A549 (cell line): ENCODE measurements around the gene SND1. TPM values are rescaled to one million over a fixed set of nuclear protein-coding genes. Genes with fewer than 3 reads are reported as not detected.

Experiments
- ATAC-seq, 2 experiments: fragments of 200-7000 bp in 1 of 2; fragments of >200 bp in 1 of 2; cut with Nextera tagmentation in 1 of 2; cut with Tn5 transposase in 1 of 2; 3 replicates each; pipeline versions ENCODE4 v1.8.0 to v1.9.1; 2018 to 2020; ENCODE audit warnings: mild to moderate bottlenecking in 1 of 2, moderate library complexity in 1 of 2
- CTCF ChIA-PET: fragments of 300-600 bp; sonication (Branson Sonifier 250); formaldehyde crosslinking; extraction: SDS; loops from one replicate; lab custom pipeline; 2021; ENCODE audit warnings: antibody characterized with exemption, inconsistent platforms; lab: Yijun Ruan, JAX
- POLR2A ChIA-PET: fragments of 350-600 bp; formaldehyde crosslinking; extraction: SDS; loops from one replicate; lab custom pipeline; 2021; ENCODE audit warnings: antibody characterized with exemption, inconsistent platforms; lab: Yijun Ruan, JAX
- DNase-seq, 2 experiments: peaks; one replicate each; pipeline versions ENCODE4 v3.0.0 to v3.0.0-alpha.2; 2011 to 2016; ENCODE audit warnings: low read depth in 1 of 2, low spot score in 1 of 2
- FAIRE-seq: peaks from 2 replicates; lab custom pipeline; 2011; peaks lifted over from hg19 to GRCh38; lab: Jason Lieb, UNC
- H3K27ac ChIP-seq, 2 experiments: fragments of >200 bp; sonication (Bioruptor Twin); formaldehyde crosslinking; 3 replicates each; pipeline ENCODE4 v1.5.1; 2016 to 2017
- H3K4me1 ChIP-seq: fragments of >200 bp; sonication (Bioruptor Twin); formaldehyde crosslinking; 3 replicates; pipeline ENCODE4 v1.6.1; 2016
- H3K4me2 ChIP-seq: fragments of >200 bp; sonication (Bioruptor Twin); formaldehyde crosslinking; 3 replicates; pipeline ENCODE4 v1.6.1; 2016
- H3K4me3 ChIP-seq: fragments of >200 bp; sonication (Bioruptor Twin); formaldehyde crosslinking; 3 replicates; pipeline ENCODE4 v1.5.1; 2016
- H3K9me3 ChIP-seq: fragments of >200 bp; sonication (Bioruptor Twin); formaldehyde crosslinking; 3 replicates; pipeline ENCODE4 v1.6.1; 2016
- CEBPB ChIP-seq, 2 experiments: fragments of >200 bp in 1 of 2; sonication (Bioruptor Twin) in 1 of 2; formaldehyde crosslinking in 1 of 2; IDR thresholded peaks; 2 replicates each; pipeline ENCODE4 v1.6.1; 2012 to 2016
- CHD4 ChIP-seq: fragments of 200-600 bp; sonication (generic); IDR thresholded peaks from 2 replicates; pipeline ENCODE4 v1.6.1; 2016; ENCODE audit warnings: antibody characterized with exemption, mild to moderate bottlenecking, borderline replicate concordance
- CTCF ChIP-seq: fragments of >200 bp; sonication (Bioruptor Twin); formaldehyde crosslinking; IDR thresholded peaks from 3 replicates; pipeline ENCODE4 v1.5.1; 2016
- EHF ChIP-seq: fragments of 250-450 bp; sonication (Bioruptor Pico); IDR thresholded peaks from 2 replicates; pipeline ENCODE4 v1.5.0; 2020; ENCODE audit warnings: mild to moderate bottlenecking
- ESRRA ChIP-seq: fragments of 150-350 bp; IDR thresholded peaks from 2 replicates; pipeline ENCODE4 v1.6.1; 2014; ENCODE audit warnings: mild to moderate bottlenecking, low read length, borderline replicate concordance
- FOSB ChIP-seq: fragments of 250-450 bp; sonication (Bioruptor Pico); IDR thresholded peaks from 2 replicates; pipeline ENCODE4 v1.5.0; 2020; ENCODE audit warnings: mild to moderate bottlenecking, moderate library complexity
- HDAC2 ChIP-seq: fragments of 200-600 bp; sonication (generic); IDR thresholded peaks from 2 replicates; pipeline ENCODE4 v1.6.1; 2016
- HEYL ChIP-seq: fragments of 250-450 bp; sonication (Bioruptor Pico); IDR thresholded peaks from 2 replicates; pipeline ENCODE4 v1.8.0; 2021; ENCODE audit warnings: mild to moderate bottlenecking, moderate library complexity
- HOXB13 ChIP-seq: fragments of 250-450 bp; sonication (Bioruptor Pico); IDR thresholded peaks from 2 replicates; pipeline ENCODE4 v1.5.0; 2020; ENCODE audit warnings: low read depth, mild to moderate bottlenecking, moderate library complexity
- HOXB5 ChIP-seq: fragments of 250-450 bp; sonication (Bioruptor Pico); IDR thresholded peaks from 2 replicates; pipeline ENCODE4 v1.5.0; 2020; ENCODE audit warnings: mild to moderate bottlenecking, moderate library complexity
- JUN ChIP-seq, 2 experiments: fragments of >200 bp; sonication (Bioruptor Twin); formaldehyde crosslinking; IDR thresholded peaks; 2 replicates in 1 of 2; 3 replicates in 1 of 2; pipeline ENCODE4 v1.6.1; 2016 to 2017
- KDM1A ChIP-seq: fragments of 200-600 bp; sonication (generic); IDR thresholded peaks from 2 replicates; pipeline ENCODE4 v1.6.1; 2016; ENCODE audit warnings: low read depth, mild to moderate bottlenecking
- KDM5A ChIP-seq: fragments of 200-600 bp; sonication (generic); IDR thresholded peaks from 2 replicates; pipeline ENCODE4 v1.6.1; 2016; ENCODE audit warnings: antibody characterized with exemption, mild to moderate bottlenecking
- MAFK ChIP-seq: fragments of 450-650 bp; IDR thresholded peaks from 2 replicates; pipeline ENCODE4 v1.6.1; 2014; ENCODE audit not compliant: partially characterized antibody
- MAX ChIP-seq: IDR thresholded peaks from 2 replicates; pipeline ENCODE4 v1.6.1; 2012
- NPAS2 ChIP-seq: fragments of 250-450 bp; sonication (Bioruptor Pico); IDR thresholded peaks from 2 replicates; pipeline ENCODE4 v1.8.0; 2022; ENCODE audit warnings: mild to moderate bottlenecking, moderate library complexity, borderline replicate concordance
- NR3C1 ChIP-seq: fragments of >200 bp; sonication (Bioruptor Twin); formaldehyde crosslinking; IDR thresholded peaks from 3 replicates; pipeline ENCODE4 v1.6.1; 2017
- PBX3 ChIP-seq: IDR thresholded peaks from 2 replicates; pipeline ENCODE4 v1.6.1; 2012
- POLR2A ChIP-seq: IDR thresholded peaks from 2 replicates; pipeline ENCODE4 v1.6.1; 2012; ENCODE audit warnings: mild to moderate bottlenecking, low read length
- RCOR1 ChIP-seq: fragments of 150-350 bp; IDR thresholded peaks from 2 replicates; pipeline ENCODE4 v1.6.1; 2014; ENCODE audit warnings: antibody characterized with exemption, low read length, low read depth
- REST ChIP-seq: fragments of 200-600 bp; sonication (generic); IDR thresholded peaks from 2 replicates; pipeline ENCODE4 v1.6.1; 2016; ENCODE audit warnings: antibody characterized with exemption, mild to moderate bottlenecking, moderate library complexity
- SMC3 ChIP-seq: fragments of >200 bp; sonication (Bioruptor Twin); formaldehyde crosslinking; IDR thresholded peaks from 3 replicates; pipeline ENCODE4 v1.6.1; 2018; ENCODE audit warnings: inconsistent platforms
- TP53 ChIP-seq: fragments of 250-450 bp; sonication (Bioruptor Pico); IDR thresholded peaks from 2 replicates; pipeline ENCODE4 v1.5.0; 2021; ENCODE audit warnings: mild to moderate bottlenecking, moderate library complexity
- ZC3H11A ChIP-seq: fragments of 450-650 bp; IDR thresholded peaks from 2 replicates; pipeline ENCODE4 v1.6.1; 2014; ENCODE audit warnings: antibody characterized with exemption, mild to moderate bottlenecking
- ZNF302 ChIP-seq: fragments of 250-450 bp; sonication (Bioruptor Pico); IDR thresholded peaks from 2 replicates; pipeline ENCODE4 v1.9.0; 2021; ENCODE audit warnings: inconsistent platforms, mild to moderate bottlenecking, moderate library complexity
- WGBS: methylation state at CpG from one replicate; pipeline ENCODE4 v1.1.6; 2017; ENCODE audit errors: missing lambda C conversion rate; 5-methylcytosine and 5-hydroxymethylcytosine counted together
- polyA plus RNA-seq, 4 experiments: library from polyadenylated mRNA; depleted of rRNA in 3 of 4; stranded (reverse); fragments of >200 nt; fragmentation: RNase III in 1 of 4; extraction: RNeasy Plus Mini Kit Qiagen cat#74134 plus additional on column Dnase treatment in 1 of 4; gene quantifications; 2 replicates in 3 of 4; 3 replicates in 1 of 4; pipeline ENCODE4 v1.2.3, GENCODE V29; 2011 to 2017

SND1 gene
- polyA plus RNA-seq, 2 of the 4 experiments (the other 2 are of a cell fraction): 102 to 138 TPM

GRCh38 chr7:128115336-128115820 is 463.4 kb downstream of the SND1 start:
- WGBS: 42% methylated on average over 7 of the region's 10 CpGs
- FAIRE-seq (no peak), ATAC-seq (0 out of 6 replicates have a peak, but pooled peaks of 1 of the 2 experiments have one; percentile 19), DNase-seq (no peak)
- no peaks in the 10 kb centered on the region for H3K4me1 ChIP-seq
- no peak overlapping the region for H3K27ac ChIP-seq
- CTCF ChIA-PET: interaction anchor here (1.7 to 2.3 kb wide), 2 partner anchors 21 to 94 kb away, joined by 6 to 7 read pairs; no protein-coding TSS in a partner anchor
- no peak overlapping the region for H3K4me3 ChIP-seq
- H3K9me3 ChIP-seq: no peaks in the 10 kb centered on the region
- TF ChIP-seq HOXB13 (no peak), CTCF (no peak), EHF (CRISPR knock-in tag) (no peak), CEBPB (IDR thresholded peaks at IDR 0.05) (no peak), PBX3 (no peak), ESRRA (no peak), ZC3H11A (no peak), HOXB5 (CRISPR knock-in tag) (no peak), CHD4 (no peak), RCOR1 (no peak)
- TF ChIP-seq, all 56 proteins: peak for 0
- no peak overlapping the region for H3K4me2 ChIP-seq
- POLR2A ChIA-PET: no interaction called here

GRCh38 chr7:128115821-128116723 is 464.1 kb downstream of the SND1 start:
- POLR2A ChIA-PET: no interaction called here
- TF ChIP-seq HDAC2 (no peak), MAFK (no peak)
- TF ChIP-seq, all 56 proteins: peak for 0
- Histone ChIP-seq H3K9me3 (no peaks in the 10 kb centered on the region), H3K4me2 (no peak overlapping the region), H3K27ac (no peak overlapping the region), H3K4me3 (no peak overlapping the region), H3K4me1 (no peaks in the 10 kb centered on the region)
- FAIRE-seq (no peak), DNase-seq (no peak), ATAC-seq (no peak)
- CTCF ChIA-PET: interaction anchor here (1.7 to 2.3 kb wide), 2 partner anchors 20 to 93 kb away, joined by 6 to 7 read pairs; no protein-coding TSS in a partner anchor
- 80% methylated on average over 14 of the region's 16 CpGs for WGBS

DNA sequence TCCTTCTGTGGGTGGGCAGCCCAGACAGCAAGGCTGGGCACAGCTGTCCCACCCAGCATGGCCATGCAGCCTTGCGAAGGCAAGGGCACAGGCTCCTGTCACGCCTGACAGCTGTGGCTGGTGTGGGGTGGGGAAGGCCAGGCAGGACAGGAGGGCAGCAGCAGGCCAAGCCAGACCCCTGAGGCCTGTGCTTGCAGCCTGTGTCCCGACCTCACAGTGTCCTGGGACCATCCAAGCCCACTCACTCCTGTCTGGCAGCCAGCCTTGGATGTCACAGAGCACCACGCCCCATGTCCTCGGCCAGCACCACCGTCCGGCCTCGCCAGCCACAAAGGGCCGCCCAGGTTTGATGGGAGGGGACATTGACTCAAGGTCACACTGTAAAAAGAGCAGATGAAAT is 464.7 kb downstream of the SND1 start:
- no peak for FAIRE-seq
- CTCF ChIA-PET: interaction anchor here (0.5 to 2.3 kb wide), 2 partner anchors 93 to 201 kb away, joined by 3 to 6 read pairs; no protein-coding TSS in a partner anchor
- TF ChIP-seq HEYL (CRISPR knock-in tag) (no peak), CTCF (no peak), MAX (no peak), NR3C1 (no peak), JUN (IDR thresholded peaks at IDR 0.05) (no peak), FOSB (CRISPR knock-in tag) (no peak), NPAS2 (no peak), SMC3 (no peak), ZNF302 (CRISPR knock-in tag) (no peak), KDM5A (no peak), RCOR1 (no peak), REST (no peak), KDM1A (no peak), POLR2A (no peak), TP53 (no peak)

More for the DNA sequence above, 464.7 kb downstream of the SND1 start:
- no peaks in the 10 kb centered on the region for H3K4me1 ChIP-seq
- H3K4me3 ChIP-seq: no peak overlapping the region
- ATAC-seq (no peak), DNase-seq (no peak)
- no peak overlapping the region for H3K4me2 ChIP-seq
- H3K27ac ChIP-seq: no peak overlapping the region
- no peaks in the 10 kb centered on the region for H3K9me3 ChIP-seq
- POLR2A ChIA-PET: no interaction called here
- 92% methylated on average over 6 of the region's 9 CpGs for WGBS
